IMR-90 (cell line): ENCODE results near the gene SF3A2. TPM values are rescaled to one million over a fixed set of nuclear protein-coding genes. Genes with fewer than 3 reads are reported as not detected.

ENCODE experiments used
- ATAC-seq: fragments of 200-7000 bp; cut with Tn5 transposase; 2 replicates; pipeline ENCODE4 v1.9.1; 2020; ENCODE audit warnings: low read depth, mild to moderate bottlenecking, moderate library complexity
- BruUV-seq: library from RNA; stranded (reverse); fragments of 400-500 nt; replicated peaks from 2 replicates; lab custom pipeline; 2021; lab: Mats Ljungman, UMichigan
- CTCF ChIA-PET: fragments of 300-600 bp; formaldehyde crosslinking; extraction: SDS; loops from one replicate; lab custom pipeline; 2021; ENCODE audit warnings: antibody characterized with exemption; lab: Yijun Ruan, JAX
- POLR2A ChIA-PET: fragments of 300-600 bp; sonication (Branson Sonifier 250); formaldehyde crosslinking; loops from one replicate; lab custom pipeline; 2022; ENCODE audit warnings: antibody characterized with exemption; ENCODE audit not compliant: unreplicated experiment; lab: Charles Lee
- DNase-seq: peaks from one replicate; pipeline ENCODE4 v3.0.0; 2013
- H2AFZ ChIP-seq: replicated peaks from 2 replicates; pipeline ENCODE3; 2013; ENCODE audit warnings: low read length, mild to moderate bottlenecking; ENCODE audit not compliant: poor library complexity
- H2AK5ac ChIP-seq: 2 replicates; pipeline ENCODE4 v1.6.1; 2013; ENCODE audit warnings: low read depth, low read length, inconsistent platforms
- H2AK9ac ChIP-seq: replicated peaks from 2 replicates; pipeline ENCODE3; 2013; ENCODE audit warnings: mild to moderate bottlenecking, low read depth, low read length, moderate library complexity; ENCODE audit not compliant: poor library complexity
- H2BK120ac ChIP-seq: 2 replicates; pipeline ENCODE4 v1.6.1; 2013; ENCODE audit warnings: low read depth, low read length, inconsistent platforms
- H2BK15ac ChIP-seq: 3 replicates; pipeline ENCODE4 v1.6.1; 2013; ENCODE audit warnings: low read depth, low read length, inconsistent platforms
- H2BK20ac ChIP-seq: 2 replicates; pipeline ENCODE4 v1.6.1; 2013; ENCODE audit warnings: low read depth, mild to moderate bottlenecking, inconsistent platforms, low read length, moderate library complexity
- H2BK5ac ChIP-seq: 2 replicates; pipeline ENCODE4 v1.6.1; 2013; ENCODE audit warnings: mild to moderate bottlenecking, low read depth, low read length, inconsistent platforms; ENCODE audit not compliant: poor library complexity, severe bottlenecking
- H3K14ac ChIP-seq: replicated peaks from 2 replicates; pipeline ENCODE4 v1.6.1; 2013; ENCODE audit warnings: low read depth, low read length, inconsistent platforms
- H3K18ac ChIP-seq: 2 replicates; pipeline ENCODE4 v1.6.1; 2013; ENCODE audit warnings: low read depth, low read length, control low read depth
- H3K23ac ChIP-seq: 2 replicates; pipeline ENCODE4 v1.6.1; 2013; ENCODE audit warnings: low read depth, low read length, inconsistent platforms
- H3K27ac ChIP-seq: 2 replicates; pipeline ENCODE4 v1.5.1; 2013; ENCODE audit warnings: mild to moderate bottlenecking, control low read depth, low read length; ENCODE audit not compliant: insufficient read depth
- H3K27me3 ChIP-seq: 2 replicates; pipeline ENCODE4 v1.6.1; 2013; ENCODE audit warnings: low read length; ENCODE audit not compliant: control insufficient read depth, insufficient read depth
- H3K36me3 ChIP-seq: 2 replicates; pipeline ENCODE4 v1.6.1; 2013; ENCODE audit warnings: low read length, mixed read lengths; ENCODE audit not compliant: control insufficient read depth, insufficient read depth
- H3K4ac ChIP-seq: 2 replicates; pipeline ENCODE4 v1.6.1; 2013; ENCODE audit warnings: low read depth, low read length, inconsistent platforms
- H3K4me1 ChIP-seq: 2 replicates; pipeline ENCODE4 v1.6.1; 2013; ENCODE audit warnings: low read length, mixed read lengths; ENCODE audit not compliant: control insufficient read depth, insufficient read depth
- H3K4me2 ChIP-seq: 2 replicates; pipeline ENCODE4 v1.6.1; 2013; ENCODE audit warnings: low read depth, mild to moderate bottlenecking, control low read depth, low read length, moderate library complexity
- H3K4me3 ChIP-seq: 2 replicates; pipeline ENCODE4 v1.5.1; 2013; ENCODE audit warnings: low read depth, mild to moderate bottlenecking, control low read depth, low read length, moderate library complexity; ENCODE audit not compliant: insufficient read depth
- H3K56ac ChIP-seq: 2 replicates; pipeline ENCODE4 v1.6.1; 2013; ENCODE audit warnings: low read length, inconsistent platforms; ENCODE audit not compliant: insufficient read depth; ENCODE audit errors: extremely low read depth
- H3K79me1 ChIP-seq, 2 experiments: 2 replicates each; pipeline ENCODE4 v1.6.1; 2013; ENCODE audit warnings: low read length in 2 of 2, inconsistent platforms in 1 of 2, low read depth in 1 of 2
- H3K9ac ChIP-seq: 2 replicates; pipeline ENCODE4 v1.6.1; 2013; ENCODE audit warnings: low read depth, low read length, control low read depth
- H3K9me1 ChIP-seq: 2 replicates; pipeline ENCODE4 v1.6.1; 2013; ENCODE audit warnings: low read length, inconsistent platforms; ENCODE audit not compliant: insufficient read depth
- H3K9me3 ChIP-seq: 2 replicates; pipeline ENCODE4 v1.6.1; 2013; ENCODE audit warnings: low read length; ENCODE audit not compliant: control insufficient read depth, insufficient read depth
- H4K20me1 ChIP-seq: 2 replicates; pipeline ENCODE4 v1.6.1; 2013; ENCODE audit warnings: low read length, inconsistent platforms; ENCODE audit not compliant: insufficient read depth
- H4K5ac ChIP-seq: 2 replicates; pipeline ENCODE4 v1.6.1; 2013; ENCODE audit warnings: mild to moderate bottlenecking, low read depth, low read length, control low read depth
- H4K8ac ChIP-seq, 2 experiments: 2 replicates each; pipeline ENCODE4 v1.6.1; 2013; ENCODE audit warnings: low read depth in 2 of 2, low read length in 2 of 2, control low read depth in 1 of 2, inconsistent platforms in 1 of 2
- H4K91ac ChIP-seq: 2 replicates; pipeline ENCODE4 v1.6.1; 2013; ENCODE audit warnings: low read depth, low read length, inconsistent platforms; ENCODE audit not compliant: insufficient read depth
- BHLHE40 ChIP-seq: fragments of 150-350 bp; IDR thresholded peaks from 2 replicates; pipeline ENCODE4 v1.6.1; 2016; ENCODE audit warnings: mild to moderate bottlenecking, low read depth, low read length
- CEBPB ChIP-seq: IDR thresholded peaks from 2 replicates; pipeline ENCODE4 v1.6.1; 2012; ENCODE audit warnings: low read depth, low read length, improper control_type of control experiment
- CHD1 ChIP-seq: IDR thresholded peaks from 2 replicates; pipeline ENCODE4 v1.6.1; 2012; ENCODE audit warnings: low read depth, low read length, improper control_type of control experiment
- ELK1 ChIP-seq: fragments of 150-350 bp; IDR thresholded peaks from 2 replicates; pipeline ENCODE4 v1.6.1; 2016; ENCODE audit warnings: low read depth, mild to moderate bottlenecking, low read length, moderate library complexity, borderline replicate concordance
- FOS ChIP-seq: fragments of 150-350 bp; IDR thresholded peaks from 2 replicates; pipeline ENCODE4 v1.6.1; 2016; ENCODE audit warnings: low read depth, low read length
- MAFK ChIP-seq: IDR thresholded peaks from 2 replicates; pipeline ENCODE4 v1.6.1; 2012; ENCODE audit warnings: low read depth, low read length, improper control_type of control experiment
- MAZ ChIP-seq: IDR thresholded peaks from 2 replicates; pipeline ENCODE4 v1.6.1; 2012; ENCODE audit warnings: low read depth, mild to moderate bottlenecking, low read length, improper control_type of control experiment, moderate library complexity, borderline replicate concordance
- MXI1 ChIP-seq: IDR thresholded peaks from 2 replicates; pipeline ENCODE4 v1.6.1; 2012; ENCODE audit warnings: low read depth, mild to moderate bottlenecking, low read length, moderate library complexity, borderline replicate concordance
- NFE2L2 ChIP-seq: fragments of 150-350 bp; IDR thresholded peaks from 2 replicates; pipeline ENCODE4 v1.6.1; 2016; ENCODE audit warnings: low read depth, mild to moderate bottlenecking, low read length
- POLR2A ChIP-seq: IDR thresholded peaks from 2 replicates; pipeline ENCODE4 v1.6.1; 2012; ENCODE audit warnings: mild to moderate bottlenecking, low read depth, low read length
- RAD21 ChIP-seq: IDR thresholded peaks from 2 replicates; pipeline ENCODE4 v1.6.1; 2012; ENCODE audit warnings: low read length, improper control_type of control experiment
- RCOR1 ChIP-seq: IDR thresholded peaks from 2 replicates; pipeline ENCODE4 v1.6.1; 2012; ENCODE audit warnings: mild to moderate bottlenecking, low read length, improper control_type of control experiment; ENCODE audit not compliant: insufficient replicate concordance
- RFX5 ChIP-seq: IDR thresholded peaks from 2 replicates; pipeline ENCODE4 v1.8.0; 2012; ENCODE audit warnings: low read depth, mild to moderate bottlenecking, low read length, moderate library complexity
- SMC3 ChIP-seq: fragments of 150-350 bp; IDR thresholded peaks from 2 replicates; pipeline ENCODE4 v1.6.1; 2016; ENCODE audit warnings: low read depth, mild to moderate bottlenecking, antibody characterized with exemption, low read length, moderate library complexity
- WGBS, 2 experiments: methylation state at CpG; one replicate each; pipeline versions ENCODE4 v1.1.5 to v1.1.7; 2013; ENCODE audit warnings: missing lambda C conversion rate in 2 of 2; ENCODE audit not compliant: insufficient read length in 1 of 2; ENCODE audit errors: extremely low coverage in 2 of 2; 5-methylcytosine and 5-hydroxymethylcytosine counted together
- dilution Hi-C: fragments of 300-500 bp; cut with HindIII; formaldehyde crosslinking; loops from one replicate; pipeline ENCODE4 v1.14.3; 2018; ENCODE audit warnings: low sequenced_read_pairs; ENCODE audit not compliant: unreplicated experiment
- in situ Hi-C: fragments of 300-500 bp; cut with MboI; formaldehyde crosslinking; loops from 3 replicates; pipeline ENCODE4 v1.14.3; 2019; ENCODE audit warnings: low sequenced_read_pairs, inconsistent platforms, mixed read lengths
- intact Hi-C: fragments of 100-400 bp; cut with micrococcal nuclease; formaldehyde crosslinking; loops from 2 replicates; pipeline ENCODE4 v1.10.0; 2022
- polyA plus RNA-seq, 3 experiments: library from polyadenylated mRNA; depleted of rRNA; stranded (reverse); fragments of >200 nt; gene quantifications; 2 replicates each; pipeline ENCODE4 v1.2.3, GENCODE V29; 2012; ENCODE audit warnings: low replicate concordance in 1 of 3
- total RNA-seq: library from RNA; depleted of rRNA; stranded (reverse); fragments of >200 nt; gene quantifications from 2 replicates; pipeline ENCODE4 v1.2.3, GENCODE V29; 2012
- TF ChIP-seq, protein P1 (sequence below): fragments of 150-350 bp; IDR thresholded peaks from 2 replicates; pipeline ENCODE4 v1.6.1; 2017; ENCODE audit warnings: mild to moderate bottlenecking, antibody characterized with exemption, low read length, low read depth

SF3A2 gene
- total and polyA plus RNA-seq, 2 of the 4 experiments (the other 2 are of a cell fraction) = 4.8 to 34.5 TPM

- no peak overlapping the region for H3K9ac ChIP-seq
- H3K14ac ChIP-seq = no peak overlapping the region
- intact Hi-C loops = no loop called here
- in situ Hi-C loops = no loop called here
- no peak overlapping the region for H4K5ac ChIP-seq
- H2AK9ac ChIP-seq = no peak overlapping the region
- H3K56ac ChIP-seq = no peak overlapping the region
- TF ChIP-seq SMC3 (no peak), ELK1 (no peak), MXI1 (no peak), RFX5 (no peak), CHD1 (no peak), MAFK (no peak), CEBPB (no peak), MAZ (no peak), RCOR1 (no peak), BHLHE40 (no peak), RAD21 (no peak), NFE2L2 (no peak), FOS (no peak), POLR2A (no peak)
- TF ChIP-seq, protein P1, sequence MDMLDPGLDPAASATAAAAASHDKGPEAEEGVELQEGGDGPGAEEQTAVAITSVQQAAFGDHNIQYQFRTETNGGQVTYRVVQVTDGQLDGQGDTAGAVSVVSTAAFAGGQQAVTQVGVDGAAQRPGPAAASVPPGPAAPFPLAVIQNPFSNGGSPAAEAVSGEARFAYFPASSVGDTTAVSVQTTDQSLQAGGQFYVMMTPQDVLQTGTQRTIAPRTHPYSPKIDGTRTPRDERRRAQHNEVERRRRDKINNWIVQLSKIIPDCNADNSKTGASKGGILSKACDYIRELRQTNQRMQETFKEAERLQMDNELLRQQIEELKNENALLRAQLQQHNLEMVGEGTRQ = no peak
- H3K4me2 ChIP-seq = no peak overlapping the region
- peaks cover 4% of the 10 kb centered on the region; the same call in 1 of the 2 replicates for H3K4me1 ChIP-seq
- H4K20me1 ChIP-seq = peaks cover 8% of the 10 kb centered on the region; the same call in 1 of the 2 replicates
- no peak overlapping the region for H4K8ac ChIP-seq
- no peaks in the 10 kb centered on the region for H3K36me3 ChIP-seq
- H3K9me1 ChIP-seq = no peaks in the 10 kb centered on the region
- no peak overlapping the region for H3K23ac ChIP-seq
- H2BK5ac ChIP-seq = no peak overlapping the region
- no peak overlapping the region for H3K4ac ChIP-seq
- H3K27me3 ChIP-seq = peaks cover 33% of the 10 kb centered on the region
- H3K18ac ChIP-seq = no peak overlapping the region
- H3K79me1 ChIP-seq = no peaks in the 10 kb centered on the region
- ChIA-PET POLR2A (no interaction called here), CTCF (no interaction called here)
- no peak overlapping the region for H3K27ac ChIP-seq
- no peak overlapping the region for H2BK15ac ChIP-seq
- H4K91ac ChIP-seq = no peak overlapping the region
- H2AK5ac ChIP-seq = no peak overlapping the region
- peak overlapping the region; percentile 43 for H2AFZ ChIP-seq
- dilution Hi-C loops = no loop called here
- WGBS, 2 experiments = 87% methylated on average over 6 of the region's 16 CpGs; no CpG with 5 or more reads in 1 of the 2 experiments
- BruUV-seq = no TSS peak
- no peak for DNase-seq
- H2BK120ac ChIP-seq = no peak overlapping the region
- H3K9me3 ChIP-seq = no peaks in the 10 kb centered on the region
- ATAC-seq = no peak
- no peak overlapping the region for H3K4me3 ChIP-seq
- H2BK20ac ChIP-seq = no peak overlapping the region
These were observed 18.7 kb downstream of the SF3A2 start for GRCh38 chr19:2255112-2255845.
